Thyroid gland (tissue), 4 donors: ENCODE results near the gene ZNF850.

ENCODE experiments used
- CTCF ChIP-seq, 6 experiments: fragments of 200-600 bp in 3 of 6; fragments of 450-650 bp in 3 of 6; sonication (generic) in 3 of 6; IDR thresholded peaks; one replicate each; pipeline ENCODE4 v1.5.1; 2016 to 2019; ENCODE audit warnings: antibody characterized with exemption in 6 of 6, mild to moderate bottlenecking in 2 of 6, inconsistent platforms in 1 of 6, moderate library complexity in 1 of 6
- POLR2A ChIP-seq, 2 donors: fragments of 450-650 bp; IDR thresholded peaks; one replicate each; pipeline ENCODE4 v1.6.1; 2017; ENCODE audit warnings: antibody characterized with exemption in 2 of 2, mild to moderate bottlenecking in 2 of 2, moderate library complexity in 1 of 2

- TF ChIP-seq POLR2A (IDR thresholded peaks at IDR 0.05) (no peak), CTCF (IDR thresholded peaks at IDR 0.05) (no peak)
These were observed 86.0 kb downstream of the ZNF850 start for GRCh38 chr19:36686365-36687213.
